GM18520 (cell line): ENCODE results near the gene EDN2.

Source experiments
- ATAC-seq: cut with Tn5 transposase; IDR thresholded peaks from one replicate; pipeline ENCODE4 v1.9.1; 2021; ENCODE audit not compliant: unreplicated experiment

EDN2 gene

DNA sequence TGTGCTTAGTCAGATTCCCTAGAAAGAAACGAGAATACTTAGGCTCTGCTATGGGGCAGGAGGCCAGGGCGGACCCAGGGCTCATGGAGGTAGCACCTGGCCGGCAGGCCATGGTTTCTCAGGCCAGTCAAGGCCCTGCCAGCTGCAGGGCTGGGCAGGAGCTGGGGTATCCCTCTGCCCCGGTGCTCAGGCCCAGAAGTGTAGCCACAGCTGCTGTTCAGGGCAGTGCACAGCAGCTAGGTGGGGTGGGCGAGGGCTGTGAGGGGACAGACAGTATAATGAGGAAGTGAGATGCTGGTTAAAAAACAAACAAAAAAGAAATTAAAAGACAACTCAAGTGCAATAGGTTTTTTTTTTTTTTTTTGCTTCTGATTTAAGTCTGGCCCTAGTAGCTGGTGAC lies 34.0 kb upstream of the EDN2 start:
- no peak for ATAC-seq

DNA sequence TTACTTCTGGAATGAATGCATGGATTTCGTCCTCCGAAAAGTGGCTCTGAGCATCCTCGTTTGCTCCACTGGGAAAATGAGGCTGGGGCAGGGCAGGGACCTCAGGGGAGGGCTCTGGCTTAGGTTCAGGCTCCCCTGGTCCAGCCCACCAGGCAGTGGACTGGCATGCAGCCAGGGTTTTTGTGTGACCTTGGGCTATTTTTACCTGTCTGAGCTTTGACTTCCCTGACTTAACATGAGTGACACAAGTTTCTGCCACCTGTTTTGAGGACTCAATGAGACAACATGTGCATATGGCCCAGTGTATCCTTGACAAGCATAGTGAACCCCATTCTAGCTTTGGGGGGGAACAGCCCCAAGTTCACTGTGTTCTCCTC lies 32.6 kb upstream of the EDN2 start:
- ATAC-seq: no peak

DNA sequence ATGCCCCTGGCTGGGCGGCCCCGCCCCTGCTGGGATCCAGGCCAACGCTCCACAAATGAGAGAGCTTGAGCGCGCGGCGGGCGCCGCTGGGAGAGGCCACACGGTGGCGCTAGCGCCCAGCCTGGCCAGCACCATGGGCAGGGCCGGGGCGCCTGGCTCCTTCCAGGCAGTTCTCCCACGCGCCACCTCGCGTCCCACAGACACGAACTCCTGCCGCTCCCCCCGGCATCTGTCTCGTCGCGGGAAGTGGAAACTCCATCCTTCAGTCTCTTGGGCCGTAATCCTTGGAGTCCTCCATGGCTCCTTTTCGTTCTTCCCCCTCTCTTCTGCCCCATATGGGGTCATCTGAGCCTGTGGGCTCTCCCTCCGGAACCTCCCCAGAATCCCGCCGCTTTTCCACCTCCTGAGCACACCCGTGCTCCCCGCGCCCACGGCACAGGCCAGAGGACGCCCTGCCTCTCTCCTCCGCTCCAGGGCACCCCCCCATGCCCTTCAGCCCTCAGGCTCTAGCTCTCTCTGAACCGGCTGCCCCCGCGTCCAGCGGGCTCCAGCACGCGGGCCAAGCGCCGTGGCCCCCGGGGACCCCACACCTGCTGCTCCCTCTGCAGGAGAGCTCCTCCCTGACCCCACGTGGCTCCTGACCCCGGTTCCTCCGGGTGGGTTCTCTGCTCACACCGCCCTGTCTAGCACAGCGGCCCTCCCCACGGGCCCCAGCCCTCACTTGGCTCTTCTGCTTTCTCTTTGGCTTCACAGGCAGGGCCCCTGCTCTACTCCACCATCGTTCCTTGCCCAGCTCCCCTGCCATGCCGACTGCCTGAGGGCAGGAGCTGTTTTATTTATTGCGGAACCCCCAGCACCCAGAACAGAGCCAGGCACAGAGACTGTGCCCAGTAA lies 31.9 kb upstream of the EDN2 start:
- ATAC-seq: peak; percentile 66

DNA sequence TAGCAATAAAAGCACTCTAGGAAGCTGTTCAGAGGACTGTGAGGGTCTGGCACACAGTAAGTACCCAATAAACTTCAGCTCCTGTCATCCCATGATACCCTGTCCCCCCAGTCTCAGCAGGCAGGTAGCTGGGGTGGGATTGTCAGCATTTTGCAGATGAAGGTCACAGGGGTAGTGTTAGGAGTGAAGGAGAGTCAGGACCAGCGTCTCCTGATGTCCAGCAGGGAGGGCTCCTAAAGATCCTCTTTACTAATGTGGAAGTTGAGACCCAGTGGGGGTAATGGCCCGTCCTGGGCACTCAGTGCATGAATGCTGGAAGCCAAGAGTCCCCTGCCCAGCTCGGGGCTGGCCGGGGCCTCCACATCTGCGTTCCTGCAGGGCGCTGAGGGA lies 31.3 kb upstream of the EDN2 start:
- no peak for ATAC-seq

DNA sequence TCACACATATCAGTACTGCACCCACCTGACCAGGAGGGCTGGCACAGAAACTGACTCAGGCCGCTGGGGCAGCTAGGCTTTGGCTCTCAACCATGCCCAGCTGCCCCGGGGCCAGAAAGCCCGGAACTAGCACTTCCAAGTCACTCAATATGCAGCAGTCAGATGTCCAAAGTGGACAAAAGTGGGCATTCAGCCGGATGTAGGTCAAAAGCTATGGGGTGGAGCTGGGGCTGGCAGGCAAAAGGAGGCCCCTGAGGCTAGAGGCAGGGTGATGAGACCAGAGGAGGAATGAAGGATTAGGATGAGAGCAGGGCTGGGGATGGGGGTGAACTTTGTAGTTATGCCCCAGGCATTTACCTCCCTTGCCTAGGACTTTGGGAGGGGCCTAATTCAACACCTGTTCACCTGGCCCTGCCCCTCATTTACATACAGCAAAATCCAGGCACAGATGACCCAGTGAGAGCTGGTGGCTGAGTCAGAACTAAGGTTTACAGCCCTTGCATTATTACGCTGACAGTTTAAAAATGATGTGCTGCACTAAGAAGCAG lies 30.7 kb upstream of the EDN2 start:
- ATAC-seq: no peak

DNA sequence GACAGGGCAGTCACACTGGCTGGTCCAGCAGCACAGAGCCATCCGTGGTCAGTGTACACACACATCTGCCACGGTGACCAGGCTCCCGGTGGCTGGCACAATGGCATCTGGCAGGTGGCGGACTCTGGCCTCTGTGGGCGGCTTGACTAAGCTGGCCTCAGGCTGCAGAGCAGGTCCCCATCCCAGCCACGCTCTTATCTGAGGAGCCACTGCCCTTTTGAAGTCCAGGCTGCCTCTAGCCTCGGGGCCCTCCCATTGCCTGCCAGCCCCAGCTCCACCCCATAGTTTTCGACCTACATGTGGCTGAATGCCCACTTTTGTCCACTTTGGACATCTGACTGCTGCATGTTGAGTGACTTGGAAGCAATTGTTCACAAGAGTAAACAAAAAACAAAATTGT lies 29.9 kb upstream of the EDN2 start:
- no peak for ATAC-seq

DNA sequence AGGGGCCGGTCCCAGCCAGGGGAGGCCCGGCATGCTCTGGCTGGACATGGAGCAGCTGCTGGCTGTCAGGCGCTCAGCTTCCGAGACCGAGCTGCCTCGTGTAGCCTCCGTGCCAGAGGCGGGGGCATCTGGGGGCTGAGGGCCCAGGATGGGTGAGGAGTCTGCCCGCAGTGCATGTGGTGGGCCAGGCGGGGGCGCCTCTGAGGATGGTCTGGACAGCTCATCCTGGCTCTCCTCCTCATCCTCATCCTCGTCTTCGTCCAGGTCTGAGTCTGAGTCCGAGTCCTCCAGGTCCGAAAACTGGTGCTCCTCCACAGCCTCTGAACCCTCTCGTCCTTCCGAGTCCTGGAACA lies 28.9 kb upstream of the EDN2 start:
- ATAC-seq: no peak

DNA sequence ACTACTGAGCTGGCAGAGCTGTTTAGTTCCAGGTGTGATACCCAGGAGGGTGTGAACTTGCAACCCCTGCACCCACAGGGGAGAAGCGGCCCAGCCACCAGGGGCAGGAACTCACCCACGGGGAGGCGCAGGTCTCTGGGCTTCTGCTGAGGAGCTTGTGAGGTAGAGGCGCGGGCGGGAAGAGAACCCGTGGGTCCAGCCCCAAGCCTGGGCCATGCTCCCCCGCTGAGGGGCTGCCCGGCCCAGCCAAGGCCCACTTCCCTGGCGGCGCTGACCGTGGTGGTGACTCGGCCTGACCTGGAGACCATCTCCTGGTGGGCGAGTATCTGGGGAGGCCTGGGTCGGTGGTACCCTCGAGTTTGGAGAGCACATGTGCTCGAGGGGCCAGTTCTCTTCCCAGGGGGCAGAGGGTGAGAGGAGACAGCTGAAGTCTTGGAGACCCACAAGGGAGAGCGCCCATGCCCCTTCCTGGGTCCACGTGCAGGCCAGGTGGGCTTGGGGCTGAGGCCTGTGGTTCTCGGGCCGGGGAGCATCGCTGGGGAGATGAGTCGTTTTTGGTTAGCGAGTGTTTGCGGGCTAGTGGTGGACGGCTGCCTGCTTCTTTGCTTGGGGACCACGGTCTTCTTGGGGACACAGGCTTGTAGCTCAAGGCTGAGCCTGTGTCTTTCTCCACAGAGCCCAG lies 28.4 kb upstream of the EDN2 start:
- no peak for ATAC-seq

DNA sequence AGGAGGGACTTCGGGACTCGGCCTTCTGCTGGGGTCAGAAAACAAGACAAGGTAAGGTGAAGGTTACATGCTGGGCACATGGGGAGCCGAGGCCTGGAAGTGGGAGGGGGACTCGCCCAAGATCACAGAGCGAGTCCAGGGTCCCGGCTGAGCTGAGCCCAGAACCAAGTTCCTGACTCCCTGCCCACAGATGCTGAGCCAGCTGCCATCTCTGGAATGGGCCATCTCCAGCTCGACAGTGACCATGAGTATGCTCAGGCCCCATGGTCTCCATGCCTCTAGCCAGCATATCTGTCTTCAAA lies 26.7 kb upstream of the EDN2 start:
- ATAC-seq: no peak

DNA sequence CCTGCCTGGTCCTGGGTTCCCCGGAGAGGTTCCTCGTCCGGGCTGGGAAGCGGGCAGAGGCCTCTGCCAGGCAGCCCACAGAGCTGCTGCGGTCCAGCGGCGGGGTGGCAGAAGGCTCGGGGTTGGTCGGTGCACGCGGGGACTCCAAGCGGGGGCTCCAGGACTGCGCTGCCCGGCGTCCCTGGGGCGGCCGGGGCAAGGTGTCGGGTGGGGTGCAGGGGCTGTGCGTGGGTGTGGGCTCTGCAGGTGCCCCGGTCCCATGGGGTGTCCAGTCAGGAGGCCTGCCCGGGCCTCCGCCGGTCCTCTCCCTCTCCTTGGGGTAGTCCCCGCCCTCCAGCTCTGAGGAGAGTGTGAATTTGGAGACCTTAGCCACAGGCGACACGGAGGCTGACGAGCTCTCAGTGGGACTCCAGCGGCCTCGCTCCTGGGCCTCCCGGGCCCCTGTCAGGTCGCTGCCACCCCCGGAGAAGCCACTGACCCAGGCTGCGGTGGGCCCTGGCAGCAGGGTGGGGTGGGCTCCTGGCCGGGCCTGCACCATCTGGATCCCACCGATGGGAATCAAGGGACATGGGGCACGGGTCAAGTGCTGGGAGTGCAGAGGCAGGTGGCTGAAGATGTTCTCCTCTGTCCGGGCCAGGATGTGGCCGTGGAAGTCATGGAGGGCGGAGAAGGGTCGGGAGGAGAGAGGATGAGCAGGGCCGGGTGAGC lies 26.2 kb upstream of the EDN2 start:
- no peak for ATAC-seq

DNA sequence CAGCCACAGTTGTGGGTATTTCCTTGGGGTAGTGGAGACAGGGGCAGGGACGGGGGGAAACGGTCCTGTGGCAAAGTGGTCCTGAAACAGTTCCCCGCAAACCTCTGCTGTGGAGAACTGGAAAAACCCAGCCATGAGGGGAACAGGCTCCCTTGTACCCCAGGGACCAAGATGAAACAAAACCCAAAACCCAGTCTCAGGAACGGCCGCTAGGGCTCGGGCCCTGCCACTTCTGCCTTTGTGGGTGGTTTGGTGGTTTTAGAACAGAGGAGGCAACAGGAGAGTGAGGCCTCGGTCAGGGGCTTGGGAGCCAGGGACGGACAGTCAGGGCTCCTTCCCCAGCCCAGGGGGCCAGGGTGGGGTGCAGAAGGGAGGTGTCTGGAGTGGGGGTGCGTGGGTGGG lies 24.8 kb upstream of the EDN2 start:
- ATAC-seq: no peak

DNA sequence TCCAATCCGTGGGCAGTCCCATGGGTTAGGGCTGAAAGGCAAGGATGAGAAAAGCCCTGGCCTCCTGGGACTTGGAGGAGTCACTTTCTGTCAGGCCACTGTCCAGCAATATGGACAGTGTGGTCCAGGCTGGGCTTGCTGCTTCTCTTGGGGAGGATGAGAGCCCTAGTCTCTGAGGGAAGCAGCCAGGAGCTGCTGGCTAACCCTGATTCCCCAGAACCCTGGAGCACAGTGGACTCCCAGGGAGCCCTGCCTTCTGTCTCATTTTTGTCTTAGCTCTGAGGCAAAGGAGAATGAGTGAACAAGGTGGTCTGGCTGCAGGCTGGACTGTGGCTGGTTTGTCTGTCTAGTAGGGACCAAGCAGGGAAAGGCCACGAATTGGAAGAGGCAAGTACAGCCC lies 23.8 kb upstream of the EDN2 start:
- ATAC-seq: no peak

DNA sequence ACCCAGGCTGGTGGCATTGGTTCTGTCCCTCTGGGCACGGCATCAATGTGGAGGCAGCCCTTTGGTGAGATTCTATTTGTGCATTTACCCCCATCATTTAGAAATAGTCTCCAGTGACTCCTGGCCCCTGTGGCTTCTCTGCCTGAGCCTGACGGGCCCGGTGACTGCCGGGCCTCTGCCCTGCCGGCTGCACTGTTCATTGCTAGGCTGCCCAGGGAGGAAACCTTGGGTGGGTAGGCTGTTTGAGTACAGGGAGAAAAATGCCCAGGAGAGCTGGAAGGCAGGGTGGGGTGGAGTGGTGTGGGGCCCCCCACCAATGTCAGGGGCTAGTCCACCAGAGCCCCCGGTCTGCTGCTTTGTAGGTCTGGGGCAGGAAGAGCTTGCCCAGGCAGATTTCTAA lies 23.4 kb upstream of the EDN2 start:
- ATAC-seq: no peak

DNA sequence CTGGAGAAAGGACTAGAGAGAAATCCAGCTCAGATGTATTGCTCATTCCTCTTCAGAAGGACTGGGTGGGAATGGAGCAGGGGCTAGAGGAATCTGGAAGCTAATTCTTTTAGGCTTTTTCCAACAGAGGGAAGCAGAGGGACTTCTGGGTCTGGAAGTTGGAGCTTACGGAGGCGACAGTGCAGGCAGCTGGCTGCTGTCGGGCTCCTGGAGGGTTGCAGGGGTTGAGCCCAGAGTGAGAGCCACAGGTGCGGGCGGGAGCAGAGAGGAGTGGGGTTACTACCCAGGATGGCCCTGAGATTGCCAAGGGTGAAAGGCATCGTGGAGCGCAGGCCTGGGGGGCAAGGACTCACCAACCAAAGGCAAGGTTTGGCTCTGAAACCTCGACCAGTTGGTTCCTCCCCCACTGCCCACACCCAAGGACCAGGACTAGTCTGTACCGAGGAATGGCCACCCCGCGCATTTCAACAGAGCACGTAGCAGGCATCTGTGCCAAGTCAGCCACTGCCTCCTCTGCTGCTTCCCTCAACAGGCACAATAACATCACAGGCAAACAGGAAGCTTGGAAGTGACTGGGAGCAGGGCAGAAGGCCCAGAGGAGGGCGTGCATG lies 22.7 kb upstream of the EDN2 start:
- ATAC-seq: no peak

DNA sequence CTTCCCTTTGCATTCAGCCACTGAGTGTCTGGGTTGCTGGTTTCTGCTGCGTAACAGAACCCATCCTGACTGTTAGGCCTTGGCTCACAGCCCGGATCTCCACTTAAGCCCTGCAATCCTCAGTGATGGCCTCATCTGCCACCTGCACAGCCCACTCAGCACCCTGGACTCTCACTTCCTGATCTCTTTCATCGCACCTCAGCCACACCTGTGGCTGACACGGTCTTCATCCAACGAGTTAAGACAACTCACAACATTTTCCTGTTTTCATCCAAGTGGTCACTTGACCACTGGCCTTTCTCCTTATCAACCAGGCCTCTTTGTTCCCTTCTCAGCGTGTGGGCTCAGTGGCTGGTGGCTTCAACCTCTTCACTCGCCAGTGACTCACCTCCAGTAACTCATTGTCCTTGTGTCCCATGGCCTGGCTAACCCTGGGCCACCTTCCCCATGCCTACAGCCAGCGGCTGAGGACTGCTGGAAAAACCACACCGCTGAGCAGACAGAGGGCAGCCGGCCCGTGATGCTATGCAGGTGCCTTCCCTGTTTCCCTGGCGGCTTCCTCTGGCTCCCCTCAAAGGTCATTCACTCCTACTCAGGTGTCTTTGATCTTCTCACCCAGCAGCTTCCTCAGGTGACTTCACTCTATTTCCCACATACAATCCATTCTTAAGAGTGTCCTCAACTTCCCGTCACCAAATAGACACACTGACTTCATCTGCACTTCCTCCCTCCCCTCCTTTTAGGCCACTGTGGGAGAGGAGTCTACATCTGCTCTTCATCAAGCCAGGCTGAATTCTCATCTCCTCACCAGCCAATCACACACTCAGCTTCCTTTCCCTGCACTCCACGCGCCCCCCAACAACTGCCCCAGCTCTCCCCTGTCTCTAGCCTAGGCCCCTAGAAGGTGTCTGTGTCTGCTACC lies 19.9 kb upstream of the EDN2 start:
- no peak for ATAC-seq

DNA sequence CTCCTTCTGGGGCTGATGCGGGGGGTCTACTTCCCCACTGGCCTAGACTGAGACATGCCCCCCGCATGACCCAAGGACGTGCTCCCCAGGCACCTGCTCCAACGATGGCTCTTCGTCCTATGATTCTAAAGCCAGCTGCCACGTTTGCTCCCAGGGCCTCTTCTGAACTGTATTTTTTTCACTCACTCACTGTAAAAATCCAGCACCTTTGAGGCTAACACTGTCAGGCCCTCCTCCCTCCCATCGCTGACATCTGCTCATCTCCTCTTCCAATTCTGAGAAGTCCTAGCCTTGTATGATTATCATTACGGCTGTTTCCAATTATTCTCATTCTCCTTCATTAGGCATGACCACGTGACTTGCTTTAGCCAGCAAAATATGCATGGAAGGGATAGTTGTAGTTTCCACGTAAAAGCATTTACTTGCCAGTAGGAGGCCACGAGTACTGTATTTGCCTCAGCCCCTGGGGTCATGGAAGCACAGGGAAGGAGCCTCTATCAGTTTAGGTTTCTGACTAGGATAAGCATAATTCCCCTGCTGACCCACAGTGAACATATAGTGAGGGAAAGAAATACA lies 19.1 kb upstream of the EDN2 start:
- no peak for ATAC-seq

DNA sequence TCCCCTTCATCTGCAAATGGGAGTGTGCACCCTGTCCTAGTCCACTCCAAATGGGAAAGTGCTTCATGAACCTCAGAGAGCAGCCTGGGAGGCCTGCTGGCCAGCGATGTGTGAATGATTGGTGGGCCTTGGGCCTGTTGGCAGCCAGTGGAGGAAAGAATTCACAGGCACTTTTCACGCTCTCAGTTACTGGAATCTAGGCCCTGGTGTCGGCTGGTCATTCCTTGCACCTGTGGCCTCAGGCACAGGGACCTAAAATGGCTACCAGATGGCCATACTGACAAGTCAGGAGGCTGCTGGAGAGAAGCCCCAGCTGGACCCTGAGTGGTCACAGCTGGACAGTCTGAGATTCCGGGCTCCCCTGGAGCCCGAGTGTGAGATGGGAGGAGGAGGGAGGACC lies 18.4 kb upstream of the EDN2 start:
- no peak for ATAC-seq

DNA sequence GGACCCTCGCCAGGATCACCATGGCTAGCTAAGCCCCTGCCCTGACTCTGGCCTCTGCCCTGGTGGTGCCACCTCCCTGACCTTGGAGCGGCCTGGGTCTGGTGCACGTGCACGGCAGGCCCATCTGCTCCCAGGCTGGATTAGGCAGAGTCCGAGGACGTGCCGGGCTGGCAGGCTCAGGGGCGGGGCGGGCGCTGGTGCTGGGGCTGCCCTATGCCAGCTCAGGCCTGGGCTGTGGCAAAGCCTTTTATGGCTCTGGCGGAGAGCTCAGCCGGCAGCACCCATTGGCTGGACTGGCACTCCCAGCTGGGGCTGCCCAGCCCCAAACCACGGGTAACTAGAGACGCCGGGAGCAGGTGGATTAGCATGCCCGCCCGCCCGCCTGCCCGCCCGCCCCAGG lies 17.1 kb upstream of the EDN2 start:
- ATAC-seq: no peak

DNA sequence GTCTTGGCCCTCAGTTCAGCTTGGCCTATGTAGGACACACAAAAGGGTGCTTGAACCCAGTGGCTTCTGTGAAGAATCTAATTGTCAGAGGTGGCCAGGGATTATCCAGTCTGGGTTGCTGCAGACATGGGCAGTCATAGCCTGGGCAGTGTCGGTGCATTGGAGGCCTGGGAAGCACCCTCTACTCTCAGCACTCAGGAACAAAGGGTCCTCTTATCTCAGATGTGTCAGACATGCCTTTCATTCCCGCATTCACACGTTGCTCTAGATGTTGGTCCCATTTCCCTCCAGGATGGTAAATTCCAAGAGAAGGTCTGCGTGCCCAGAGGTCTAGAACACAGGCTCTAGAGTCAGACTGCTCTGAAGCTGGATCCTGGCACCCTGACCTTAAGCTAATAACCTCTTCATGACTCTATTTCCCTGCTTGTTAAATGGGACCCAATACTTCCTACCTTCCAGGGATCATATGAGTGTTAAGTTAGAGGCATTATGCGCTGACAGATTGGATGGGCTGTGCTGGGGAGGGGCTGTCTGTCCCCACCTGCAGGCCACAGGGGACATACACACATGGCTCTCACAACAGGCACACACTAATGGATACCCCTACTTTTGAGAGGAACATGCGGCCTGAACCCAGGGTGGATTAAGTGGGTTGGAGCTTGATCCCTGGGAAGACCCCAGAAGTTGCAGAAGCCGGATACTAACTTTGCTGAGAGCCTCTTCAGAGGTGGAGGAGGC lies 16.5 kb upstream of the EDN2 start:
- no peak for ATAC-seq

DNA sequence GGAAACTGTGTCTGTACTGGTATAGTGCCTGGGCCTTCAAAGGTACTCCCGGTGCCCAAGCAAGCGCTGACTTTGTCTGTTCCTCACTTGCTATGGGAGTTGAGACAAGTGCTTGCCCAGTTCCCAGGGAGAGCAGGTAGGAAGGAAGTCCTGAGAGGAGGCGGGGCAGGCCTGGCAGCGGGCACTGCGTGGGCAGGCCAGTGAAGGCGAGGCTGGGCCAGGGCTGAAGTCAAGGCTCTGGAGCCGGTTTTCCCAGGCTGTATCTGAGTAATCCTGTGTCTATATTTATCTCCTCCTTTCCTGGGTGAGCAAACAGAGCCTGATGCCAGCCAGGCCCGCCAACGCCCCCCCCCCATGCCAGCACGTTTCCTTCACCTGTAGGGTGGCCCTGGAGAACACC lies 15.9 kb upstream of the EDN2 start:
- ATAC-seq: no peak
